Ishikawa (cell line): ENCODE results near the gene CYP11A1.
A peak's percentile ranks its signal among the peaks of the same experiment; 100 is the strongest.

Experiments used
- CEBPB ChIP-seq: IDR thresholded peaks from 2 replicates; pipeline ENCODE4 v1.6.1; 2012
- CREB1 ChIP-seq: IDR thresholded peaks from 2 replicates; pipeline ENCODE4 v1.6.1; 2012; ENCODE audit warnings: low read depth
- EGR1 ChIP-seq: IDR thresholded peaks from 2 replicates; pipeline ENCODE4 v1.6.1; 2012
- EP300 ChIP-seq: IDR thresholded peaks from 2 replicates; pipeline ENCODE4 v1.6.1; 2012; ENCODE audit warnings: borderline replicate concordance
- FOXM1 ChIP-seq: IDR thresholded peaks from 2 replicates; pipeline ENCODE4 v1.6.1; 2012; ENCODE audit warnings: low read depth, borderline replicate concordance
- NFIC ChIP-seq: IDR thresholded peaks from 2 replicates; pipeline ENCODE4 v1.6.1; 2012
- RAD21 ChIP-seq: IDR thresholded peaks from 2 replicates; pipeline ENCODE4 v1.6.1; 2012; ENCODE audit warnings: low read depth
- TAF1 ChIP-seq: IDR thresholded peaks from 2 replicates; pipeline ENCODE4 v1.6.1; 2012; ENCODE audit warnings: low read depth, mild to moderate bottlenecking
- TCF12 ChIP-seq: IDR thresholded peaks from 2 replicates; pipeline ENCODE4 v1.6.1; 2012; ENCODE audit warnings: low read depth
- TEAD4 ChIP-seq: IDR thresholded peaks from 2 replicates; pipeline ENCODE4 v1.6.1; 2012
- YY1 ChIP-seq: IDR thresholded peaks from 2 replicates; pipeline ENCODE4 v1.6.1; 2012; ENCODE audit warnings: low read depth
- ZBTB7A ChIP-seq: IDR thresholded peaks from 2 replicates; pipeline ENCODE4 v1.6.1; 2012; ENCODE audit warnings: low read depth
- TF ChIP-seq, protein P1 (sequence below): IDR thresholded peaks from 2 replicates; pipeline ENCODE4 v1.6.1; 2012
- TF ChIP-seq, protein P2 (sequence below): IDR thresholded peaks from 2 replicates; pipeline ENCODE4 v1.6.1; 2012; ENCODE audit warnings: low read depth, mild to moderate bottlenecking
- TF ChIP-seq, protein P3 (sequence below): IDR thresholded peaks from 2 replicates; pipeline ENCODE4 v1.6.1; 2012

Gene CYP11A1

DNA sequence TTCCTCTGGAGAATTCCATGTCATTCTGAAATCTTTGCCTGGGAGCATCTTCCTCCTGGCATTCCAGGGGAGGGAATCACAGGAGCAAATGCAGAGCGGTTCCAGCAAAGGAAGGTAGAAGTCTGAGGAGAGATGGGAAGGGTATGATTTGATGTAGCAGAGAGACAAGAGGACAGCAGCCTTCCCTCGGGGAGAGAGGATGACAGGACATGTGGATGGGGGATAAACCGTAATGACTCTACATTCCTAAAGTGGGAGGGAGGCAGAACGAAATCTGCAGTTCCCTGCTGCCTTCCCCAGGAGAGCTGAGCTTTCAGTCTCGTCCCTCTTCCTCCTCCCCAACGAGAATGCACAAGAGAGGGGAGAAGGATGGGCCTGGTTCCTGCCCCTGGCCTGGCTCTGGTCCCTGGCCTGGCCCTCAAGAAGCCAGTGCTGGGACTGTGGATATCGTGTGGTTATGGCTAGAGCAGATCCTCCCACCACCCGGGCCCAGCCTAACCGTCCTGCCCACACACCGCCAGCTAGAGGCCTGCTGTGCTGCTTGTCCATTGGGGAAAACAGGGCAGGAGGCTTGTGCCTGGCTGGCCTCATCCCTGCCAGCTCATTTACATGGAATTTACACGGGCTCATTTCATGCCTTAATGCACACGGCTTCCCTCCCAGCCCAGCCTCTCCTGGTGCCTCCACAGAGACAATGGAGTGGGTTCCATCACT is 39.7 kb upstream of the CYP11A1 start:
- TF ChIP-seq ZBTB7A (no peak), TEAD4 (peak; percentile 89), NFIC (peak; percentile 78), TCF12 (peak; percentile 74), EGR1 (peak; percentile 61), EP300 (peak; percentile 71; the same call in 1 of the 2 replicates), RAD21 (peak; percentile 14; the same call in 1 of the 2 replicates), YY1 (0 out of 2 replicates have a peak, but pooled peaks have one; percentile 48), CEBPB (no peak)
- TF ChIP-seq, protein P1, sequence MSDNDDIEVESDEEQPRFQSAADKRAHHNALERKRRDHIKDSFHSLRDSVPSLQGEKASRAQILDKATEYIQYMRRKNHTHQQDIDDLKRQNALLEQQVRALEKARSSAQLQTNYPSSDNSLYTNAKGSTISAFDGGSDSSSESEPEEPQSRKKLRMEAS, result peak; percentile 57; the same call in 1 of the 2 replicates
- TF ChIP-seq, protein P2, sequence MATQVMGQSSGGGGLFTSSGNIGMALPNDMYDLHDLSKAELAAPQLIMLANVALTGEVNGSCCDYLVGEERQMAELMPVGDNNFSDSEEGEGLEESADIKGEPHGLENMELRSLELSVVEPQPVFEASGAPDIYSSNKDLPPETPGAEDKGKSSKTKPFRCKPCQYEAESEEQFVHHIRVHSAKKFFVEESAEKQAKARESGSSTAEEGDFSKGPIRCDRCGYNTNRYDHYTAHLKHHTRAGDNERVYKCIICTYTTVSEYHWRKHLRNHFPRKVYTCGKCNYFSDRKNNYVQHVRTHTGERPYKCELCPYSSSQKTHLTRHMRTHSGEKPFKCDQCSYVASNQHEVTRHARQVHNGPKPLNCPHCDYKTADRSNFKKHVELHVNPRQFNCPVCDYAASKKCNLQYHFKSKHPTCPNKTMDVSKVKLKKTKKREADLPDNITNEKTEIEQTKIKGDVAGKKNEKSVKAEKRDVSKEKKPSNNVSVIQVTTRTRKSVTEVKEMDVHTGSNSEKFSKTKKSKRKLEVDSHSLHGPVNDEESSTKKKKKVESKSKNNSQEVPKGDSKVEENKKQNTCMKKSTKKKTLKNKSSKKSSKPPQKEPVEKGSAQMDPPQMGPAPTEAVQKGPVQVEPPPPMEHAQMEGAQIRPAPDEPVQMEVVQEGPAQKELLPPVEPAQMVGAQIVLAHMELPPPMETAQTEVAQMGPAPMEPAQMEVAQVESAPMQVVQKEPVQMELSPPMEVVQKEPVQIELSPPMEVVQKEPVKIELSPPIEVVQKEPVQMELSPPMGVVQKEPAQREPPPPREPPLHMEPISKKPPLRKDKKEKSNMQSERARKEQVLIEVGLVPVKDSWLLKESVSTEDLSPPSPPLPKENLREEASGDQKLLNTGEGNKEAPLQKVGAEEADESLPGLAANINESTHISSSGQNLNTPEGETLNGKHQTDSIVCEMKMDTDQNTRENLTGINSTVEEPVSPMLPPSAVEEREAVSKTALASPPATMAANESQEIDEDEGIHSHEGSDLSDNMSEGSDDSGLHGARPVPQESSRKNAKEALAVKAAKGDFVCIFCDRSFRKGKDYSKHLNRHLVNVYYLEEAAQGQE, result no peak

DNA sequence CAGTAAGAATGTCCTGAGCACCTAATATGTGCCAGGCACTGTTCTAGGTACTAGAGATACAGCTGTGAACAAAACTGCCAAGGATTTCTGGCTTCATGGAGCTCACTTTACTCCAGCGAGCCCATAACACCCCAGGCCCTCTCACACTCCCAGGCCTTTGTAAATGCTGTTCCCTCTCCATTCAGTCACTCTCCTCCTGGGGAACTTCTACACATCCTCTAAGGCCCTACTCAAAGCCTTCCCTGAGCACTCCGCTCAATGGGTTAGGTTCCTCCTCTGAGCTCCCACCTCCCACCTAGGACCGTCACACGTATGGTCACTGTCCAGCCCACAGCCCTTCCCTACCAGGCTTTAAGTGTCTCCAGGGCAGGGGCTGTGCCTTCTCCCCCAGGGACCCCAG is 39.1 kb upstream of the CYP11A1 start:
- TF ChIP-seq ZBTB7A, result no peak
- no peak for TF ChIP-seq YY1
- TF ChIP-seq EGR1, result no peak
- TF ChIP-seq CEBPB, result no peak
- TF ChIP-seq, protein P1, result no peak
- no peak for TF ChIP-seq TEAD4

DNA sequence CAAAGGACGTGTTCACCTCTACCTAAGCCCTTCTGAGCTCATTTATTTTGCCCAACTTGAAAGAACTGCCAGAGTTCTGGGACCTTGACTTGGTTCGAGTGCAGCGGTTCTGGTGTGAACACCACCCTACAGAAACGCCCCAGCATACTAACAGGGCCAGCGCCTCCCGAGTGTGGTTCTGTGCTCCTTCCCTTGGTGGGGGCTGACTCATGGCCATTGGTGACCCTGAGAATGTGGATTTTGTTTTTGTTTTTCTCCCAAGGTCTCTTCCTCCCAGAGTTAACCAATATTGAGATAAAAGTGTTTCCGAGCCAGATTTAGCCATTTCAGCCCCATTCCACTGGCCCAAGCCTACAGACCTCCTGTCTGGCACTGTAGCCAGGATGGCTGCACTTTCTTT is 38.4 kb upstream of the CYP11A1 start:
- TF ChIP-seq ZBTB7A, result no peak
- no peak for TF ChIP-seq TCF12
- TF ChIP-seq CREB1, result no peak
- TF ChIP-seq FOXM1, result no peak
- TF ChIP-seq, protein P3, sequence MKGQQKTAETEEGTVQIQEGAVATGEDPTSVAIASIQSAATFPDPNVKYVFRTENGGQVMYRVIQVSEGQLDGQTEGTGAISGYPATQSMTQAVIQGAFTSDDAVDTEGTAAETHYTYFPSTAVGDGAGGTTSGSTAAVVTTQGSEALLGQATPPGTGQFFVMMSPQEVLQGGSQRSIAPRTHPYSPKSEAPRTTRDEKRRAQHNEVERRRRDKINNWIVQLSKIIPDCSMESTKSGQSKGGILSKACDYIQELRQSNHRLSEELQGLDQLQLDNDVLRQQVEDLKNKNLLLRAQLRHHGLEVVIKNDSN, result no peak

DNA sequence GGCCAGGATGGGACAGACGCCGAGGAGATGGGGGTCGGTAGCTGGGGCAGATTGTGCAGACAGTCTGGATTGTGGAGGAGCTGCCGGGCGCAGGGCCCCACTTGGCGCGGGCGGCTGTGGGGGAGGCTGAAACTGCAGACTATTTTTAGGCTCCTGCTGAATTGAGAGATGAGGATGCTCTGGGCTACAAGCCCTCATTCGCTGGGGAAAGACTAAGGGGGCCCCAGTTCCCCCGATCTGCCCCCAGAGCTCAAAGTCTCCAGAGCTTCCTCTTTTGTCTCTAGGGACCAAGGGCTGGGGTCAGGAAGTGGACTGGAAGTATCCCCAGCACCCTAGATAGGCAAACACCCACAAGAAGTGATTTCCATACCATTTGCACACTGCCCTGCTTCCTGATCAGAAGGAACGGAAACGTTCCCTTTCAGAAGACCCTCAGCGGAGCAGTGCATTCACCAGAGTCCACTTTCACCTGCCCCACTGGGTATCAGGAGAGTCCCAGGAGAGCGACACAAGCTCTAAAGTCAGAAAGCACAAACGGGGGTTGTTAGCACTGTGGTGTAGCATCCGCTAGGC is 36.6 kb upstream of the CYP11A1 start:
- TF ChIP-seq CEBPB, result no peak
- TF ChIP-seq FOXM1, result no peak
- TF ChIP-seq, protein P3, result no peak
- TF ChIP-seq EP300, result no peak
- TF ChIP-seq EGR1, result no peak
- TF ChIP-seq ZBTB7A, result no peak
- TF ChIP-seq, protein P1, result no peak
- no peak for TF ChIP-seq CREB1
- no peak for TF ChIP-seq RAD21
- no peak for TF ChIP-seq NFIC
- TF ChIP-seq, protein P2, result no peak

DNA sequence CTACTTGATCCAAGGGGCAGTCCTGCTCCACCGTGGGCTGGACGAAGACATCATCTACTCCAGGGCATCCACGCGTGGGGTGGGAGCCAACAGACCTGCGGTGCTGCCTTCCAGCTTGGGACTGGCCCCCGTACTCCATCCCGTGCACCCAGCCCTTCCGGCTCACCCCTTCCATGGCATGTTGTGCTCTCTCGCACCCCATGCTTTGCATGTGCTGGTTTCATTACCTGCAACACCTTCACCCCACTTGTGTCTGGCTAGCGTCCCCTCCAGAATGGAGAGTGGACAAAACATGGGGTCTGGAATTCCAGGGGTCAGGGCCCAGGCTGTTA is 36.1 kb upstream of the CYP11A1 start:
- TF ChIP-seq ZBTB7A (no peak), RAD21 (no peak), YY1 (no peak), TAF1 (no peak), EGR1 (no peak), CEBPB (no peak), FOXM1 (no peak), TEAD4 (no peak), TCF12 (no peak), CREB1 (no peak)
- TF ChIP-seq, protein P1, result no peak
- TF ChIP-seq, protein P3, result no peak
